ENCODE measurements around the gene PODN. TPM values are rescaled to one million over a fixed set of nuclear protein-coding genes. Genes with fewer than 3 reads are reported as not detected.

PODN gene
- total and polyA plus RNA-seq, 10 donors = 0.64 to 3.8 (median 1.8) TPM

DNA sequence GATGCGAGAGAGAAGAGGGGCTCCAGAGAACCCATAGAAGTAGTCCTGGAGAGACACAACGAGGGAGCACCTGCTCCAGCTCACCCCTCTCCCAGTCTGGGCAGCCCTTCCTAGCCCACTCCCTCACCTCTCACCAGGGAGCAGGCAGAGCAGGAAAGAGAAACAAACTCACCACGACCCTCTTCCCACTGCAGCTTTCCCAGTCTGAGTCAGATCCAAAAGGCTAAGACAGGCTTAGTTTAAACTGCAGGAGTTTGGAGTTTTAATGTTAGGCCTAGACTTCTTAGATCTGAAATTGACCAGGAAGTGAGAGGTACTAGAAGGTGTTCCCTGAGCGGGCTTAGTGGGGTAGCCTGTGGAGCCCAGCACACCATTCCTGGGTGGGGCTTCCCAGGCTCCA is 50.8 kb downstream of the PODN start:
- DNase-seq = no peak
- peaks cover 0 to 7% (median 0%) of the 10 kb centered on the region in 8 donors for H3K9me3 ChIP-seq
- intact Hi-C loops (cut with DNase I; ENCODE audit: low total_unique reads) = no loop called here
- TF ChIP-seq, protein P1, sequence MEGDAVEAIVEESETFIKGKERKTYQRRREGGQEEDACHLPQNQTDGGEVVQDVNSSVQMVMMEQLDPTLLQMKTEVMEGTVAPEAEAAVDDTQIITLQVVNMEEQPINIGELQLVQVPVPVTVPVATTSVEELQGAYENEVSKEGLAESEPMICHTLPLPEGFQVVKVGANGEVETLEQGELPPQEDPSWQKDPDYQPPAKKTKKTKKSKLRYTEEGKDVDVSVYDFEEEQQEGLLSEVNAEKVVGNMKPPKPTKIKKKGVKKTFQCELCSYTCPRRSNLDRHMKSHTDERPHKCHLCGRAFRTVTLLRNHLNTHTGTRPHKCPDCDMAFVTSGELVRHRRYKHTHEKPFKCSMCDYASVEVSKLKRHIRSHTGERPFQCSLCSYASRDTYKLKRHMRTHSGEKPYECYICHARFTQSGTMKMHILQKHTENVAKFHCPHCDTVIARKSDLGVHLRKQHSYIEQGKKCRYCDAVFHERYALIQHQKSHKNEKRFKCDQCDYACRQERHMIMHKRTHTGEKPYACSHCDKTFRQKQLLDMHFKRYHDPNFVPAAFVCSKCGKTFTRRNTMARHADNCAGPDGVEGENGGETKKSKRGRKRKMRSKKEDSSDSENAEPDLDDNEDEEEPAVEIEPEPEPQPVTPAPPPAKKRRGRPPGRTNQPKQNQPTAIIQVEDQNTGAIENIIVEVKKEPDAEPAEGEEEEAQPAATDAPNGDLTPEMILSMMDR (IDR thresholded peaks at IDR 0.05 in 8 of 11, conservative IDR thresholded peaks at IDR 0.05 in 3 of 11) = no peak
- WGBS, 5 donors = 63 to 92% (median 89%) methylated on average over 4 of the region's 4 CpGs
- no peak overlapping the region for H3K4me3 ChIP-seq
- H3K27ac ChIP-seq = no peak overlapping the region
- no peaks in the 10 kb centered on the region for H3K36me3 ChIP-seq
- H3K4me1 ChIP-seq = peaks cover 0 to 5% (median 0%) of the 10 kb centered on the region in 6 donors
- H3K27me3 ChIP-seq (replicated peaks in 1 of 7) = peaks cover 0 to 29% (median 0%) of the 10 kb centered on the region in 7 donors

- TF ChIP-seq POLR2AphosphoS5 (IDR thresholded peaks at IDR 0.05) (no peak), POLR2A (IDR thresholded peaks at IDR 0.05) (no peak)
- TF ChIP-seq, protein P1 (IDR thresholded peaks at IDR 0.05 in 8 of 11, conservative IDR thresholded peaks at IDR 0.05 in 3 of 11) = no peak
- peaks cover 0 to 5% (median 0%) of the 10 kb centered on the region in 6 donors for H3K4me1 ChIP-seq
- no peaks in the 10 kb centered on the region for H3K36me3 ChIP-seq
- no peak for DNase-seq
- H3K9me3 ChIP-seq = peaks cover 0 to 7% (median 0%) of the 10 kb centered on the region in 8 donors
- H3K4me3 ChIP-seq = no peak overlapping the region
- H3K27me3 ChIP-seq (replicated peaks in 1 of 7) = peaks cover 0 to 29% (median 0%) of the 10 kb centered on the region in 7 donors
- no peak overlapping the region for H3K27ac ChIP-seq
- intact Hi-C loops (cut with DNase I; ENCODE audit: low total_unique reads) = no loop called here
- WGBS, 5 donors = 94 to 96% (median 95%) methylated on average over 6 of the region's 6 CpGs
These were observed 52.1 kb downstream of the PODN start for GRCh38 chr1:53114090-53114489.

- TF ChIP-seq POLR2AphosphoS5 (IDR thresholded peaks at IDR 0.05) = peak in 1 of 3 donors; percentile 45
- TF ChIP-seq, protein P1 (IDR thresholded peaks at IDR 0.05 in 8 of 11, conservative IDR thresholded peaks at IDR 0.05 in 3 of 11) = no peak
- no peak for DNase-seq
- peaks cover 0 to 5% (median 0%) of the 10 kb centered on the region in 6 donors for H3K4me1 ChIP-seq
- intact Hi-C loops (cut with DNase I; ENCODE audit: low total_unique reads) = no loop called here
- peaks cover 0 to 7% (median 0%) of the 10 kb centered on the region in 8 donors for H3K9me3 ChIP-seq
- no peak overlapping the region for H3K27ac ChIP-seq
- WGBS, 5 donors = 90 to 93% (median 93%) methylated on average over 9 to 24 of the region's 24 CpGs
- H3K4me3 ChIP-seq = no peak overlapping the region
- H3K36me3 ChIP-seq = no peaks in the 10 kb centered on the region
- H3K27me3 ChIP-seq (replicated peaks in 1 of 7) = peaks cover 0 to 25% (median 0%) of the 10 kb centered on the region in 7 donors
These were observed 52.8 kb downstream of the PODN start for GRCh38 chr1:53114581-53115400.
